Parathyroid adenoma (tissue), 2 donors: Measurements from ENCODE around the gene DNMT1.

Experiments
- H2AFZ ChIP-seq: fragments of 300-600 bp; sonication (generic); one replicate; pipeline ENCODE4 v1.7.0; 2017; ENCODE audit warnings: antibody characterized with exemption, mild to moderate bottlenecking
- H3K27ac ChIP-seq: fragments of 300-600 bp; sonication (generic); one replicate; pipeline ENCODE4 v1.7.0; 2017
- H3K27me3 ChIP-seq: fragments of 300-600 bp; sonication (generic); one replicate; pipeline ENCODE4 v1.7.0; 2017; ENCODE audit warnings: low read length; ENCODE audit not compliant: control insufficient read depth, insufficient read depth
- H3K36me3 ChIP-seq: fragments of 300-600 bp; sonication (generic); one replicate; pipeline ENCODE4 v1.7.0; 2017; ENCODE audit warnings: low read length; ENCODE audit not compliant: control insufficient read depth, insufficient read depth
- H3K4me1 ChIP-seq: fragments of 300-600 bp; sonication (generic); one replicate; pipeline ENCODE4 v1.7.0; 2017; ENCODE audit warnings: control low read depth
- H3K4me2 ChIP-seq: fragments of 300-600 bp; sonication (generic); one replicate; pipeline ENCODE4 v1.7.0; 2017; ENCODE audit warnings: low read length
- H3K4me3 ChIP-seq: fragments of 300-600 bp; sonication (generic); one replicate; pipeline ENCODE4 v1.7.0; 2017; ENCODE audit warnings: low read depth, low read length
- H3K79me2 ChIP-seq: fragments of 300-600 bp; sonication (generic); one replicate; pipeline ENCODE4 v1.7.0; 2017; ENCODE audit warnings: control low read depth
- H3K9ac ChIP-seq: fragments of 300-600 bp; sonication (generic); one replicate; pipeline ENCODE4 v1.7.0; 2017; ENCODE audit warnings: mild to moderate bottlenecking
- H3K9me3 ChIP-seq: fragments of 300-600 bp; sonication (generic); one replicate; pipeline ENCODE4 v1.7.0; 2017; ENCODE audit warnings: low read length; ENCODE audit not compliant: control insufficient read depth
- CTCF ChIP-seq: fragments of 300-600 bp; sonication (generic); IDR thresholded peaks from one replicate; pipeline ENCODE4 v1.7.0; 2017; ENCODE audit warnings: antibody characterized with exemption, mild to moderate bottlenecking
- donor health status: primary hyperparathyroidism.

The DNMT1 gene

GRCh38 chr19:10141479-10141878, 53.3 kb downstream of the DNMT1 start:
- H3K9ac ChIP-seq: no peak overlapping the region
- TF ChIP-seq CTCF: no peak
- H3K36me3 ChIP-seq: no peaks in the 10 kb centered on the region
- no peaks in the 10 kb centered on the region for H3K9me3 ChIP-seq
- peaks cover 2% of the 10 kb centered on the region for H3K79me2 ChIP-seq
- H3K4me3 ChIP-seq: no peak overlapping the region
- H2AFZ ChIP-seq: no peak overlapping the region
- no peaks in the 10 kb centered on the region for H3K4me1 ChIP-seq
- no peak overlapping the region for H3K27ac ChIP-seq
- no peak overlapping the region for H3K4me2 ChIP-seq
- H3K27me3 ChIP-seq: no peaks in the 10 kb centered on the region

- no peak overlapping the region for H2AFZ ChIP-seq
- H3K4me3 ChIP-seq: no peak overlapping the region
- no peaks in the 10 kb centered on the region for H3K27me3 ChIP-seq
- no peaks in the 10 kb centered on the region for H3K4me1 ChIP-seq
- H3K27ac ChIP-seq: no peak overlapping the region
- no peak overlapping the region for H3K4me2 ChIP-seq
- H3K9me3 ChIP-seq: no peaks in the 10 kb centered on the region
- H3K9ac ChIP-seq: no peak overlapping the region
- TF ChIP-seq CTCF: no peak
- no peaks in the 10 kb centered on the region for H3K36me3 ChIP-seq
- peaks cover 2% of the 10 kb centered on the region for H3K79me2 ChIP-seq
Measured at GRCh38 chr19:10139952-10140351, 54.8 kb downstream of the DNMT1 start.

- no peak overlapping the region for H3K4me3 ChIP-seq
- H3K79me2 ChIP-seq: peaks cover 2% of the 10 kb centered on the region
- no peak overlapping the region for H3K27ac ChIP-seq
- no peak overlapping the region for H2AFZ ChIP-seq
- no peak overlapping the region for H3K9ac ChIP-seq
- H3K4me1 ChIP-seq: no peaks in the 10 kb centered on the region
- no peak for TF ChIP-seq CTCF
- H3K27me3 ChIP-seq: no peaks in the 10 kb centered on the region
- H3K36me3 ChIP-seq: no peaks in the 10 kb centered on the region
- H3K9me3 ChIP-seq: no peaks in the 10 kb centered on the region
- no peak overlapping the region for H3K4me2 ChIP-seq
Measured at GRCh38 chr19:10138879-10139795, 55.6 kb downstream of the DNMT1 start.

GRCh38 chr19:10137751-10138682, 56.7 kb downstream of the DNMT1 start:
- H2AFZ ChIP-seq: no peak overlapping the region
- TF ChIP-seq CTCF: no peak
- no peak overlapping the region for H3K27ac ChIP-seq
- no peak overlapping the region for H3K9ac ChIP-seq
- H3K79me2 ChIP-seq: peaks cover 2% of the 10 kb centered on the region
- no peak overlapping the region for H3K4me2 ChIP-seq
- H3K4me1 ChIP-seq: no peaks in the 10 kb centered on the region
- H3K9me3 ChIP-seq: no peaks in the 10 kb centered on the region
- H3K36me3 ChIP-seq: no peaks in the 10 kb centered on the region
- H3K4me3 ChIP-seq: no peak overlapping the region
- no peaks in the 10 kb centered on the region for H3K27me3 ChIP-seq
